Type B pancreatic cell (in vitro differentiated cells): Measurements from ENCODE around the gene WDR64. TPM values are rescaled to one million over a fixed set of nuclear protein-coding genes. Genes with fewer than 3 reads are reported as not detected.

ENCODE experiments used
- DNase-seq: peaks from one replicate; pipeline ENCODE4 v3.0.0; 2021; ENCODE audit warnings: mixed read lengths; ENCODE audit not compliant: unreplicated experiment; ENCODE audit errors: extremely low spot score
- H3K27ac Mint-ChIP-seq: 2 replicates; pipeline ENCODE4 v1.8.0; 2021; ENCODE audit warnings: mild to moderate bottlenecking, mixed read lengths
- H3K27me3 Mint-ChIP-seq: 2 replicates; pipeline ENCODE4 v1.8.0; 2021; ENCODE audit warnings: mixed read lengths
- H3K36me3 Mint-ChIP-seq: 2 replicates; pipeline ENCODE4 v1.8.0; 2021; ENCODE audit warnings: mixed read lengths
- H3K4me1 Mint-ChIP-seq: one replicate; pipeline ENCODE4 v1.8.0; 2021; ENCODE audit warnings: mixed read lengths; ENCODE audit not compliant: unreplicated experiment
- H3K4me3 Mint-ChIP-seq: 2 replicates; pipeline ENCODE4 v1.8.0; 2021; ENCODE audit warnings: mild to moderate bottlenecking, mixed read lengths
- H3K9me3 Mint-ChIP-seq: 2 replicates; pipeline ENCODE4 v1.8.0; 2021; ENCODE audit warnings: mixed read lengths
- CTCF ChIP-seq: fragments of 200-600 bp; sonication (generic); conservative IDR thresholded peaks from 2 replicates; pipeline ENCODE4 v1.5.0; 2021; ENCODE audit warnings: antibody characterized with exemption, mild to moderate bottlenecking
- total RNA-seq: library from RNA; stranded (reverse); gene quantifications from 2 replicates; pipeline ENCODE4 v1.2.1, GENCODE V29; 2021; ENCODE audit warnings: low replicate concordance

WDR64 gene
- total RNA-seq, 1 donor from 2014 or later, result not detected

GRCh38 chr1:241837416-241837815, 185.3 kb downstream of the WDR64 start:
- Mint-ChIP-seq H3K4me1 (no peaks in the 10 kb centered on the region), H3K9me3 (no peaks in the 10 kb centered on the region), H3K36me3 (no peaks in the 10 kb centered on the region), H3K27ac (no peak overlapping the region), H3K27me3 (peaks cover 5% of the 10 kb centered on the region), H3K4me3 (no peak overlapping the region)
- no peak for TF ChIP-seq CTCF
- DNase-seq, result no peak

- no peaks in the 10 kb centered on the region for H3K9me3 Mint-ChIP-seq
- no peak for TF ChIP-seq CTCF
- no peaks in the 10 kb centered on the region for H3K4me1 Mint-ChIP-seq
- no peak for DNase-seq
- no peak overlapping the region for H3K4me3 Mint-ChIP-seq
- peaks cover 2% of the 10 kb centered on the region for H3K27me3 Mint-ChIP-seq
- no peak overlapping the region for H3K27ac Mint-ChIP-seq
- no peaks in the 10 kb centered on the region for H3K36me3 Mint-ChIP-seq
These were observed 185.8 kb downstream of the WDR64 start for GRCh38 chr1:241837901-241838300.

GRCh38 chr1:241838897-241839296, 186.8 kb downstream of the WDR64 start:
- Mint-ChIP-seq H3K27me3 (peaks cover 2% of the 10 kb centered on the region), H3K4me3 (no peak overlapping the region), H3K27ac (no peak overlapping the region), H3K36me3 (no peaks in the 10 kb centered on the region), H3K4me1 (no peaks in the 10 kb centered on the region), H3K9me3 (no peaks in the 10 kb centered on the region)
- no peak for TF ChIP-seq CTCF
- DNase-seq, result no peak

GRCh38 chr1:241839369-241839979, 187.4 kb downstream of the WDR64 start:
- no peak for DNase-seq
- Mint-ChIP-seq H3K27ac (no peak overlapping the region), H3K9me3 (no peaks in the 10 kb centered on the region), H3K4me1 (no peaks in the 10 kb centered on the region), H3K4me3 (no peak overlapping the region), H3K27me3 (peaks cover 5% of the 10 kb centered on the region), H3K36me3 (no peaks in the 10 kb centered on the region)
- TF ChIP-seq CTCF, result no peak

GRCh38 chr1:241840164-241840563, 188.1 kb downstream of the WDR64 start:
- no peak overlapping the region for H3K4me3 Mint-ChIP-seq
- no peak for TF ChIP-seq CTCF
- no peaks in the 10 kb centered on the region for H3K9me3 Mint-ChIP-seq
- H3K36me3 Mint-ChIP-seq, result no peaks in the 10 kb centered on the region
- H3K27me3 Mint-ChIP-seq, result peaks cover 5% of the 10 kb centered on the region
- H3K4me1 Mint-ChIP-seq, result no peaks in the 10 kb centered on the region
- no peak overlapping the region for H3K27ac Mint-ChIP-seq
- DNase-seq, result no peak

- Mint-ChIP-seq H3K4me3 (no peak overlapping the region), H3K9me3 (no peaks in the 10 kb centered on the region), H3K4me1 (no peaks in the 10 kb centered on the region), H3K27ac (no peak overlapping the region), H3K36me3 (no peaks in the 10 kb centered on the region), H3K27me3 (peaks cover 5% of the 10 kb centered on the region)
- DNase-seq, result no peak
- TF ChIP-seq CTCF, result no peak
These were observed 189.6 kb downstream of the WDR64 start for GRCh38 chr1:241841691-241842090.
